A673 (cell line): Measurements from ENCODE around the gene CNPY2.
"Not testable (repeated sequence)": the region's sequence is repeated elsewhere in the genome, so short reads cannot be mapped to it uniquely, and the experiment has no call there.

ENCODE experiments used
- EZH2 ChIP-seq: fragments of 200-600 bp; sonication (generic); IDR thresholded peaks from 2 replicates; pipeline ENCODE4 v1.6.1; 2017; ENCODE audit warnings: borderline replicate concordance, low read depth, mild to moderate bottlenecking, mixed read lengths, antibody characterized with exemption, low read length; ENCODE audit not compliant: poor library complexity, severe bottlenecking
- TF ChIP-seq, protein P1 (sequence below): fragments of 300-800, 200-600 bp; sonication (generic); conservative IDR thresholded peaks from 2 replicates; pipeline ENCODE4 v1.5.1; 2017; ENCODE audit warnings: low read depth, mild to moderate bottlenecking, antibody characterized with exemption, low read length, moderate library complexity, mixed read lengths

DNA sequence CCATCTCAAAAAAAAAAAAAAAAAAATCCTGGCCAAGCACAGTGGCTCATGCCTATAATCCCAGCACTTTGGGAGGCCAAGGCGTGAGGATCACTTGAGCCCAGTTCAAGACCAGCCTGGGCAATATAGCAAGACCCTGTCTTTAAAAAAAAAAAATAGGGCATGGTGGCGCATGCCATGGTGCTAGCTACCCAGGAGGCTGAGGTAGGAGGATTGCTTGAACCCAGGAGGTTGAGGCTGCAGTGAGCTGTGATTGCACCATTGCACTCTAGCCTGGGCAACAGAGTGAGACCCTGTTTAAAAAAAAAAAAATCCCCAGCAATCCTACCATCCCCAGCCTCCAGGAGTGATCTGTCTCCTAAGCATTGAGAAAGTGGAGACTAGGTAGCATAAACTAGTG lies 26.5 kb upstream of the CNPY2 start:
- TF ChIP-seq, protein P1, sequence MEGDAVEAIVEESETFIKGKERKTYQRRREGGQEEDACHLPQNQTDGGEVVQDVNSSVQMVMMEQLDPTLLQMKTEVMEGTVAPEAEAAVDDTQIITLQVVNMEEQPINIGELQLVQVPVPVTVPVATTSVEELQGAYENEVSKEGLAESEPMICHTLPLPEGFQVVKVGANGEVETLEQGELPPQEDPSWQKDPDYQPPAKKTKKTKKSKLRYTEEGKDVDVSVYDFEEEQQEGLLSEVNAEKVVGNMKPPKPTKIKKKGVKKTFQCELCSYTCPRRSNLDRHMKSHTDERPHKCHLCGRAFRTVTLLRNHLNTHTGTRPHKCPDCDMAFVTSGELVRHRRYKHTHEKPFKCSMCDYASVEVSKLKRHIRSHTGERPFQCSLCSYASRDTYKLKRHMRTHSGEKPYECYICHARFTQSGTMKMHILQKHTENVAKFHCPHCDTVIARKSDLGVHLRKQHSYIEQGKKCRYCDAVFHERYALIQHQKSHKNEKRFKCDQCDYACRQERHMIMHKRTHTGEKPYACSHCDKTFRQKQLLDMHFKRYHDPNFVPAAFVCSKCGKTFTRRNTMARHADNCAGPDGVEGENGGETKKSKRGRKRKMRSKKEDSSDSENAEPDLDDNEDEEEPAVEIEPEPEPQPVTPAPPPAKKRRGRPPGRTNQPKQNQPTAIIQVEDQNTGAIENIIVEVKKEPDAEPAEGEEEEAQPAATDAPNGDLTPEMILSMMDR: not testable (repeated sequence)
- TF ChIP-seq EZH2: not testable (repeated sequence)
